Fibroblast of lung (primary cell): ENCODE results near the gene CTSA. TPM values are rescaled to one million over a fixed set of nuclear protein-coding genes. Genes with fewer than 3 reads are reported as not detected.

ENCODE experiments used
- DNase-seq, 2 donors: peaks; one replicate each; pipeline versions ENCODE4 v3.0.0 to v3.0.0-alpha.2; 2010; ENCODE audit warnings: low read depth in 2 of 2
- H2AFZ ChIP-seq: 2 replicates; pipeline ENCODE4 v1.5.1; 2012; ENCODE audit warnings: low read length, control low read depth, inconsistent platforms
- H3K27ac ChIP-seq: 2 replicates; pipeline ENCODE4 v1.5.1; 2011; ENCODE audit warnings: low read length, control low read depth; ENCODE audit not compliant: insufficient read depth
- H3K27me3 ChIP-seq: 2 replicates; pipeline ENCODE4 v1.5.1; 2011; ENCODE audit warnings: mild to moderate bottlenecking, low read length; ENCODE audit not compliant: control insufficient read depth, insufficient read depth
- H3K36me3 ChIP-seq: 2 replicates; pipeline ENCODE4 v1.5.1; 2011; ENCODE audit warnings: low read length; ENCODE audit not compliant: control insufficient read depth, insufficient read depth
- H3K4me1 ChIP-seq: 2 replicates; pipeline ENCODE4 v1.5.1; 2011; ENCODE audit warnings: low read length; ENCODE audit not compliant: control insufficient read depth, insufficient read depth; ENCODE audit errors: extremely low read depth
- H3K4me2 ChIP-seq: 2 replicates; pipeline ENCODE4 v1.5.1; 2011; ENCODE audit warnings: low read length, control low read depth; ENCODE audit not compliant: insufficient read depth; ENCODE audit errors: extremely low read depth
- H3K4me3 ChIP-seq, 4 experiments: fragments of 200-600 bp in 1 of 4; sonication (generic) in 1 of 4; replicated peaks in 1 of 4; 2 replicates each; pipeline ENCODE4 v1.5.1; 2011 to 2016; ENCODE audit warnings: low read length in 4 of 4, low read depth in 3 of 4, mild to moderate bottlenecking in 3 of 4, control low read depth in 2 of 4, inconsistent platforms in 1 of 4, mixed read lengths in 1 of 4; ENCODE audit not compliant: insufficient read depth in 1 of 4; ENCODE audit errors: control extremely low read depth in 1 of 4
- H3K79me2 ChIP-seq: 2 replicates; pipeline ENCODE4 v1.5.1; 2012; ENCODE audit warnings: mild to moderate bottlenecking, low read length, inconsistent platforms; ENCODE audit not compliant: control insufficient read depth, insufficient read depth
- H3K9ac ChIP-seq: 2 replicates; pipeline ENCODE4 v1.5.1; 2011; ENCODE audit warnings: mild to moderate bottlenecking, low read length, control low read depth; ENCODE audit not compliant: insufficient read depth
- H3K9me3 ChIP-seq: 2 replicates; pipeline ENCODE4 v1.5.1; 2012; ENCODE audit warnings: low read depth, low read length; ENCODE audit not compliant: control insufficient read depth, insufficient read depth
- H4K20me1 ChIP-seq: 2 replicates; pipeline ENCODE4 v1.5.1; 2011; ENCODE audit warnings: low read length; ENCODE audit not compliant: control insufficient read depth, insufficient read depth; ENCODE audit errors: extremely low read depth
- CTCF ChIP-seq, 2 donors: IDR thresholded peaks in 1 of 2; conservative IDR thresholded peaks in 1 of 2; 1 replicate in 1 of 2; 2 replicates in 1 of 2; pipeline ENCODE4 v1.5.1; 2011 to 2012; ENCODE audit warnings: low read length in 2 of 2, control low read depth in 1 of 2, inconsistent platforms in 1 of 2, low read depth in 1 of 2, mild to moderate bottlenecking in 1 of 2
- EZH2 ChIP-seq: IDR thresholded peaks from 2 replicates; pipeline ENCODE4 v1.5.1; 2012; ENCODE audit warnings: low read length, control low read depth, mild to moderate bottlenecking; ENCODE audit errors: missing control alignments
- polyA plus RNA-seq, 2 donors: library from polyadenylated mRNA; depleted of rRNA in 1 of 2; stranded (reverse) in 1 of 2; unstranded in 1 of 2; fragments of >200 nt; gene quantifications; 2 replicates each; pipeline ENCODE4 v1.2.1, GENCODE V29; 2011 to 2012; ENCODE audit warnings: missing spikeins in 1 of 2
- total RNA-seq: library from RNA; depleted of rRNA; stranded (reverse); fragments of >200 nt; gene quantifications from 2 replicates; pipeline ENCODE4 v1.2.1, GENCODE V29; 2014

The CTSA gene
- total and polyA plus RNA-seq, 2 donors (not counting 1 experiment from before 2014, with no cell fraction given), result 116 to 364 TPM

DNA sequence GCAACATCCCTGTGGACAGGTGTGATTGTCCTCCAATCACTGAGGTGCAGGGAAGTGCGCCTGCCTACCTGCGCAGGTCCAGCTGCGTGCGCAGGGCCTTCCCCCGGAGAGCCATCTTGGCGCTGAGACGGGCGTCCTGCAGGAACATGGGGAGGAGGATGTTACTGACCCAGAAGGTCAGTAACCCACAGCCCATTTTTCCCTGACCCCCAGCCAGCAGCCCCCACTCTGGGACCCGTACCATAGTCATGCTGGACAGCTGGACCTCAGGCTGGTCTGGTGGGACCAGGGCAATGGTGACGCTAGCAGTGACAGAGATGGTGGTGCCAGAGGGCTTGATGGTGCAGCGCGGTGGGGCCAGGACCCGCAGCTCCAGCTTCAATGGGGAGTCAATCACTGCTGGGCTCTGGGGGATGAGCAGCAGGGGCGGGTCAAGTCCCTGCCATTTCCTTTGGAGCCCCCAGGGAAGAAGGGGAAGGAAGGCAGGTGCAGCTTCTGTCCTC lies 11.1 kb downstream of the CTSA start:
- TF ChIP-seq EZH2, result no peak
- no peak for TF ChIP-seq CTCF (conservative IDR thresholded peaks at IDR 0.05 in 1 of 2, IDR thresholded peaks at IDR 0.05 in 1 of 2; ENCODE audit: low read depth in 1 of 2, low read length in 2 of 2)
- Histone ChIP-seq H2AFZ (no peak overlapping the region), H3K27ac (no peak overlapping the region), H3K4me3 (no peak overlapping the region), H3K36me3 (peaks cover 13% of the 10 kb centered on the region), H3K9ac (no peak overlapping the region), H3K9me3 (no peaks in the 10 kb centered on the region), H3K4me2 (no peak overlapping the region), H4K20me1 (no peaks in the 10 kb centered on the region), H3K79me2 (no peaks in the 10 kb centered on the region), H3K27me3 (no peaks in the 10 kb centered on the region), H3K4me1 (peaks cover 5% of the 10 kb centered on the region)
- no peak for DNase-seq

DNA sequence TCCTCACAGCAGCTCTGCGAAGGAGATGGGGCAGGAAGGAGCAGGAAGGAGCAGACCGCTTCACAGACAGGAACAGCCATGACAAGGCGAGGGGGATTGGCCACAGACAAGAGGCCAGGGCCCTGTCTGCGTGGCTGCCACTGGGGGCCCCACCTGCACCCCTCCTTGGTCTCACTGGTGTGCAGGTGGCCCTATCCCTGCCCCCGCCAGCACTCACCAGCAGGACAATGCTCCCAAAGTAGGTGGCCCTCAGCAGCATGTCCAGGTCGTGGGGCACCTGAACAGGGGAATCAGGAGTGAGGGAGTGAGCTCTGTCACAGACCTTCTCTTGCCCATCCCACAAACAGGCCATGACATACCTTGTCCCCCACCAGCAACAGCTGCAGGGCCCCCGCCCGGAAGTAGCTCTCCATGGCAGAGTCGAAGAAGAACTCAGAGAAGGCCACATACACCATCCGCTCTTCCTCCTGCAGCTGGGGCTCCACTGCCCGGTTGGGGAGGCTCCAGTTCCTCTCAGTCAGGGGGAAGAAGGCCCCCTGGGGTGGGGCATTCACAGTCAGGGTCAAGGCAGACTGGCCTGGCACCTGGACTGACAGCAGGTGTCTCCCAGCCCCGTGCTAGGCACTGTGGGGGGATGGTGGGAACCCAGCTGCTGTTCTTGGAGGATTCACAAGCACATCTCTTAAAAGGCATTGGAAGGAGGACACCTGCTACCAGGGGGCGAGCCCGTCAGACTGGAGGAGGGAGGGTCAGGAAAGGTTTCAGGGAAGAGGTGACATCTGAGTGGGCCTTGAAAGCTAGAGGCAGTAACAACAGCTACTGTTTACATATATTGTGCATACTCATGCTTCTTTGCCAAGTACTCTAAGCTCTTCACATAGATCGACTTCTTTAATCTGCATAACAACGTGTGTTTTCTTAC lies 13.7 kb downstream of the CTSA start:
- Histone ChIP-seq H4K20me1 (no peaks in the 10 kb centered on the region), H3K79me2 (no peaks in the 10 kb centered on the region), H2AFZ (no peak overlapping the region), H3K27me3 (no peaks in the 10 kb centered on the region), H3K4me1 (peaks cover 5% of the 10 kb centered on the region), H3K36me3 (peaks cover 6% of the 10 kb centered on the region), H3K27ac (no peak overlapping the region), H3K9me3 (no peaks in the 10 kb centered on the region), H3K9ac (no peak overlapping the region), H3K4me2 (no peak overlapping the region), H3K4me3 (no peak overlapping the region)
- TF ChIP-seq CTCF (conservative IDR thresholded peaks at IDR 0.05 in 1 of 2, IDR thresholded peaks at IDR 0.05 in 1 of 2; ENCODE audit: low read depth in 1 of 2, low read length in 2 of 2) (no peak), EZH2 (no peak)
- no peak for DNase-seq

DNA sequence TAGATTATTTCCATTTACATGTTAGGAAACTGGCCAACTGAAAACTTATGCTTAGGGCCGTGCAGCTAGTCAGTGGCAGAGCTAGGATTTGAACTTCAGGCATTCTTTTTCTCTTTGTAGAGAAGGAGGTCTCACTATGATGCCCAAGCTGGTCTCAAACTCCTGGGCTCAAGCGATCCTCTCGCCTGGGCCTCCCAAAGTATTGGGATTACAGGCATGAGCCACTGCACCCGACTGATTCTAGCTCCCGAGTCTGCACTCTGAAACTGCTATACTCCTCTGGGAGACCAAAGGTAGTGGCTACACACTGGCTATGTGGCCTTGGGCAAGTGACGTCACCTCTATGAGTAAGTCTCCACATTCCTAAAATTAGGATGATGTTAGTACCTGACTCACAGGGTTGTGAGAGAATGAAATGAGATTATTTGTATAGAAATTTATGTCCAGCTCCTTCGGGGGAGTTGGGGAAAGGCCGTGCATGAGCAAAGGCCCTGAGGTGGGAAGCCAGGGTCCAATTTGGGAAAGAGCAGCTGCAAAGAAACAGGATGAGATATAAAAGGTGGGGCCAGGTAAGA lies 14.5 kb downstream of the CTSA start:
- Histone ChIP-seq H3K36me3 (peaks cover 4% of the 10 kb centered on the region), H3K27ac (peak overlapping the region; percentile 1), H3K4me2 (no peak overlapping the region), H3K9ac (no peak overlapping the region), H3K4me3 (no peak overlapping the region), H2AFZ (no peak overlapping the region), H3K27me3 (no peaks in the 10 kb centered on the region), H4K20me1 (no peaks in the 10 kb centered on the region), H3K9me3 (no peaks in the 10 kb centered on the region), H3K4me1 (peaks cover 7% of the 10 kb centered on the region), H3K79me2 (no peaks in the 10 kb centered on the region)
- TF ChIP-seq EZH2, result no peak
- TF ChIP-seq CTCF (conservative IDR thresholded peaks at IDR 0.05 in 1 of 2, IDR thresholded peaks at IDR 0.05 in 1 of 2; ENCODE audit: low read depth in 1 of 2, low read length in 2 of 2), result no peak
- DNase-seq, result peak; percentile 27 to 87
